ENCODE results near the gene SERPINA1.

DNA sequence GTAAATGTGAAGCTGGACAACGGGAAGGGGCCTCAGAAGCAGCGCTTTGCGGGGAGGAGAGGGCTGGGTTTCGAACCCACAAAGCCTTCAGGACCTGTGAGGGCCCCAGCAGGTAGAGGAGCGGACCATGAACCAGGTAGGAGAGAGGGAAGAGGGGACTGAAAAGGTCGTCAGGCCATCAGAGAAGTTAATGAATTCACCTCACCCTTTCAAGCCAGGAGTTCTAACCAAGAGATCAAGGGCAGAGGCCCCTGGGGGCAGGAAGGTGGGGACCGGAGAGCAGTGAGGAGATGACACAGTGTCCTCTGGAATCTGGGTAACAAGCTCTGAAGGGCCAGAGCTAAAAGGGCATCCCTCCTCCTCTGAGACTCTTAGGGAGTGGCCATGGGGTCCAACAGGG, 19.4 kb downstream of the SERPINA1 start:
- TF ChIP-seq EZH2 (IDR thresholded peaks at IDR 0.05; ENCODE audit: borderline replicate concordance, low read depth, low read length, poor library complexity, severe bottlenecking) (no peak), CTCF (conservative IDR thresholded peaks at IDR 0.05; ENCODE audit: low read depth, low read length) (no peak)
